HEK293 (cell line): ENCODE data around the gene CFAP58.

Experiments
- CTCF ChIA-PET: fragments of 350-600 bp; formaldehyde crosslinking; extraction: SDS; loops from one replicate; lab custom pipeline; 2021; ENCODE audit warnings: antibody characterized with exemption; lab: Yijun Ruan, JAX
- POLR2A ChIA-PET: fragments of 300-600 bp; formaldehyde crosslinking; extraction: SDS; loops from one replicate; lab custom pipeline; 2020; ENCODE audit warnings: antibody characterized with exemption, inconsistent platforms; lab: Yijun Ruan, JAX
- H3K27ac ChIP-seq: fragments of 200-500 bp; sonication (Bioruptor generic); 2 replicates; pipeline ENCODE4 v1.5.1; 2014; ENCODE audit warnings: low read depth, low read length, control low read depth, inconsistent platforms; ENCODE audit errors: extremely low read depth
- H3K36me3 ChIP-seq, 2 experiments: fragments of 200-500 bp in 1 of 2; sonication (Bioruptor generic) in 1 of 2; 1 replicate in 1 of 2; 2 replicates in 1 of 2; pipeline ENCODE4 v1.5.1; 2014 to 2017; ENCODE audit warnings: inconsistent platforms in 2 of 2, low read length in 2 of 2; ENCODE audit not compliant: control insufficient read depth in 2 of 2, insufficient read depth in 1 of 2
- H3K4me1 ChIP-seq: fragments of 200-500 bp; sonication (Bioruptor generic); 2 replicates; pipeline ENCODE4 v1.5.1; 2014; ENCODE audit warnings: mild to moderate bottlenecking, low read length, inconsistent platforms; ENCODE audit not compliant: control insufficient read depth, insufficient read depth
- H3K4me3 ChIP-seq: 2 replicates; pipeline ENCODE4 v1.5.1; 2011; ENCODE audit warnings: low read depth, mild to moderate bottlenecking, control low read depth, low read length, moderate library complexity
- H3K9me3 ChIP-seq: fragments of 200-500 bp; sonication (Bioruptor generic); 2 replicates; pipeline ENCODE4 v1.5.1; 2014; ENCODE audit warnings: low read depth, low read length, inconsistent platforms; ENCODE audit not compliant: control insufficient read depth, insufficient read depth
- BCL11A ChIP-seq: fragments of 450-650 bp; formaldehyde crosslinking; IDR thresholded peaks from 2 replicates; pipeline ENCODE4 v1.5.1; 2016; ENCODE audit warnings: low read depth, missing biosample characterization, missing genetic modification characterization
- KLF1 ChIP-seq: fragments of 450-650 bp; formaldehyde crosslinking; IDR thresholded peaks from 2 replicates; pipeline ENCODE4 v1.5.1; 2016; ENCODE audit warnings: missing biosample characterization, missing genetic modification characterization
- KLF10 ChIP-seq: fragments of 450-650 bp; IDR thresholded peaks from 2 replicates; pipeline ENCODE4 v1.5.1; 2018; ENCODE audit warnings: missing biosample characterization, mild to moderate bottlenecking, missing genetic modification characterization
- KLF8 ChIP-seq: fragments of 450-650 bp; formaldehyde crosslinking; IDR thresholded peaks from 2 replicates; pipeline ENCODE4 v1.5.1; 2016; ENCODE audit warnings: missing biosample characterization, missing genetic modification characterization
- PBX3 ChIP-seq: sonication (generic); formaldehyde crosslinking; IDR thresholded peaks from 2 replicates; pipeline ENCODE4 v1.8.1; 2022; ENCODE audit warnings: mild to moderate bottlenecking, moderate library complexity, missing genetic modification reagents
- YY2 ChIP-seq: fragments of 450-650 bp; formaldehyde crosslinking; IDR thresholded peaks from 2 replicates; pipeline ENCODE4 v1.5.1; 2016; ENCODE audit warnings: missing biosample characterization, missing genetic modification characterization
- ZBTB1 ChIP-seq: fragments of 450-650 bp; formaldehyde crosslinking; IDR thresholded peaks from 2 replicates; pipeline ENCODE4 v1.5.1; 2016; ENCODE audit warnings: missing biosample characterization, missing genetic modification characterization
- ZBTB44 ChIP-seq: fragments of 450-650 bp; IDR thresholded peaks from 2 replicates; pipeline ENCODE4 v1.5.1; 2018; ENCODE audit warnings: missing biosample characterization, mild to moderate bottlenecking, missing genetic modification characterization
- ZFHX2 ChIP-seq: fragments of 450-650 bp; formaldehyde crosslinking; conservative IDR thresholded peaks from 2 replicates; pipeline ENCODE4 v1.5.1; 2016; ENCODE audit warnings: missing biosample characterization, missing genetic modification characterization
- ZFP37 ChIP-seq: fragments of 450-650 bp; formaldehyde crosslinking; IDR thresholded peaks from 2 replicates; pipeline ENCODE4 v1.5.1; 2016; ENCODE audit warnings: missing biosample characterization, missing genetic modification characterization
- ZFP69B ChIP-seq: fragments of 450-650 bp; formaldehyde crosslinking; IDR thresholded peaks from 2 replicates; pipeline ENCODE4 v1.5.1; 2016; ENCODE audit warnings: missing biosample characterization, missing genetic modification characterization
- ZNF175 ChIP-seq: fragments of 450-650 bp; formaldehyde crosslinking; IDR thresholded peaks from 2 replicates; pipeline ENCODE4 v1.5.1; 2016; ENCODE audit warnings: missing biosample characterization, missing genetic modification characterization
- ZNF18 ChIP-seq: fragments of 450-650 bp; formaldehyde crosslinking; IDR thresholded peaks from 2 replicates; pipeline ENCODE4 v1.5.1; 2016; ENCODE audit warnings: missing biosample characterization, missing genetic modification characterization
- ZNF202 ChIP-seq: fragments of 450-650 bp; formaldehyde crosslinking; IDR thresholded peaks from 2 replicates; pipeline ENCODE4 v1.5.1; 2016; ENCODE audit warnings: missing biosample characterization, missing genetic modification characterization, borderline replicate concordance
- ZNF211 ChIP-seq: fragments of 450-650 bp; formaldehyde crosslinking; IDR thresholded peaks from 2 replicates; pipeline ENCODE4 v1.5.1; 2016; ENCODE audit warnings: low read depth, missing biosample characterization, missing genetic modification characterization
- ZNF223 ChIP-seq: fragments of 450-650 bp; formaldehyde crosslinking; IDR thresholded peaks from 2 replicates; pipeline ENCODE4 v1.5.1; 2016; ENCODE audit warnings: missing biosample characterization, missing genetic modification characterization
- ZNF266 ChIP-seq: fragments of 450-650 bp; formaldehyde crosslinking; IDR thresholded peaks from 2 replicates; pipeline ENCODE4 v1.5.1; 2016; ENCODE audit warnings: missing biosample characterization, missing genetic modification characterization, low read depth
- ZNF311 ChIP-seq: fragments of 450-650 bp; formaldehyde crosslinking; IDR thresholded peaks from 2 replicates; pipeline ENCODE4 v1.5.1; 2017; ENCODE audit warnings: missing biosample characterization, missing genetic modification characterization, borderline replicate concordance
- ZNF488 ChIP-seq: fragments of 450-650 bp; formaldehyde crosslinking; IDR thresholded peaks from 2 replicates; pipeline ENCODE4 v1.5.1; 2016; ENCODE audit warnings: missing biosample characterization, missing genetic modification characterization
- ZNF510 ChIP-seq: fragments of 450-650 bp; formaldehyde crosslinking; IDR thresholded peaks from 2 replicates; pipeline ENCODE4 v1.5.1; 2018; ENCODE audit warnings: mild to moderate bottlenecking, missing genetic modification characterization, missing biosample characterization; ENCODE audit not compliant: insufficient replicate concordance
- ZNF513 ChIP-seq: fragments of 450-650 bp; IDR thresholded peaks from 2 replicates; pipeline ENCODE4 v1.5.1; 2018; ENCODE audit warnings: missing biosample characterization, missing genetic modification characterization
- ZNF521 ChIP-seq: fragments of 450-650 bp; formaldehyde crosslinking; IDR thresholded peaks from 2 replicates; pipeline ENCODE4 v1.5.1; 2017; ENCODE audit warnings: missing biosample characterization, mild to moderate bottlenecking, missing genetic modification characterization
- ZNF530 ChIP-seq: fragments of 450-650 bp; formaldehyde crosslinking; IDR thresholded peaks from 2 replicates; pipeline ENCODE4 v1.5.1; 2016; ENCODE audit warnings: low read depth, missing biosample characterization, missing genetic modification characterization
- ZNF558 ChIP-seq: fragments of 450-650 bp; formaldehyde crosslinking; IDR thresholded peaks from 2 replicates; pipeline ENCODE4 v1.5.1; 2016; ENCODE audit warnings: missing biosample characterization, missing genetic modification characterization
- ZNF571 ChIP-seq: fragments of 450-650 bp; formaldehyde crosslinking; IDR thresholded peaks from 2 replicates; pipeline ENCODE4 v1.5.0; 2017; ENCODE audit warnings: missing biosample characterization, missing genetic modification characterization
- ZNF600 ChIP-seq: fragments of 450-650 bp; formaldehyde crosslinking; IDR thresholded peaks from 2 replicates; pipeline ENCODE4 v1.5.1; 2016; ENCODE audit warnings: missing biosample characterization, missing genetic modification characterization
- ZNF768 ChIP-seq: fragments of 450-650 bp; formaldehyde crosslinking; IDR thresholded peaks from 2 replicates; pipeline ENCODE4 v1.5.1; 2018; ENCODE audit warnings: missing biosample characterization, mild to moderate bottlenecking, missing genetic modification characterization
- TF ChIP-seq, protein P1 (sequence below): fragments of 450-650 bp; formaldehyde crosslinking; IDR thresholded peaks from 2 replicates; pipeline ENCODE4 v1.5.1; 2016; ENCODE audit warnings: missing biosample characterization, missing genetic modification characterization

CFAP58 gene

GRCh38 chr10:104306897-104307296 lies 46.7 kb upstream of the CFAP58 start:
- CTCF ChIA-PET: interaction anchor here (0.7 to 7.2 kb wide), 10 partner anchors 7 to 416 kb away, joined by 3 to 152 read pairs (median 11); partner anchors contain the start of gene CFAP58
- POLR2A ChIA-PET: interaction anchor here (0.6 kb wide), 1 partner anchor 961 kb away, joined by 3 read pairs; no protein-coding TSS in a partner anchor
- TF ChIP-seq ZNF311 (tag by site-specific recombination) (no peak), KLF8 (tag by site-specific recombination) (no peak), KLF10 (tag by site-specific recombination) (no peak), ZFHX2 (tag by site-specific recombination) (no peak), ZBTB44 (tag by site-specific recombination) (no peak), ZNF768 (tag by site-specific recombination) (no peak), ZNF223 (no peak), ZNF18 (tag by site-specific recombination) (no peak), ZBTB1 (tag by site-specific recombination) (no peak), KLF1 (tag by site-specific recombination) (no peak), ZNF513 (tag by site-specific recombination) (no peak), PBX3 (no peak), ZNF488 (tag by site-specific recombination) (no peak), ZNF211 (no peak), ZNF521 (tag by site-specific recombination) (no peak)
- H3K27ac ChIP-seq: no peak overlapping the region
- no peaks in the 10 kb centered on the region for H3K9me3 ChIP-seq
- no peaks in the 10 kb centered on the region for H3K4me1 ChIP-seq
- H3K4me3 ChIP-seq: no peak overlapping the region
- peaks cover 0 to 7% of the 10 kb centered on the region in 2 experiments; a peak in 1 of 3 replicates for H3K36me3 ChIP-seq

DNA sequence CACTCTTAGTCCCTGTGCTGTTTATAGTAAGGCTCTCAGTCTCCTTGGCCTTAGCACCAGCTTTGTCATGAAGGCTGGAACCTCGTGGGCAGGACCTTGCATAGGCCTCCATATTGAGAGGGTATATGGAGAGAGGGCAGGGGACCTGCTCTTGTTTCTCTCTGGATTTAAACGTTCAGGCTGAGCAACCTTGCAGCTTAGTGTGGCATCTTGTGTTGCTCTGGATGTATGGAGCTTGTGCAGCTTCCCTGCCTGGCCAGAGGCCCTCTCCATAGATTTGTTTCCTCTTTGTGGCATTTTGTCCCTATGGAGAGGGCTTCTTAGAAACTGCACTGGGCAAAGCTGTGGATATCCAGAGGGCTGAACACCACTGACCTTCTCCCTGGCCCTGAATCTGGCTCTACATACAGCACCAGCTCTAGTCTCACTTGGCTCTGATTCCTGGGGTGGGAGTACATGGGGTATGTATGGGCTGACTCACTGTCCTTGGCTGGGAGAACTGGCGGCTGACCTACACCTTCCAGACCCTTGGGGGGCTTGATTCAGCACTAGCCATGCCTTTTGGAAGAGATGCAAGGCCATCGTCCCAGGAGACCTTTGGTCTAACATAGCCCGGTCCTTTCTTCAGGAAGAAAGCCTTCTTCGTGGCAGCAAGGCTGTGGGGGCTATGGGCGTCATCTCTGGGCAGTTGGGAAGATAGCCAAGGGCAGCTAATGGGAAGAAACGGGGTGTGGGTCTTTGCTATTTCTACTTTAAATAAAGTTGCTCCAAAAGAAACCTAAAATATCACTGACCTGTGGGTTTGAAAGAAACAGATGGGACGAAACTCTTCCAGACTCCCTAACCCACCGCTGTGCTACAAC lies 45.8 kb upstream of the CFAP58 start:
- H3K27ac ChIP-seq: no peak overlapping the region
- H3K4me1 ChIP-seq: no peaks in the 10 kb centered on the region
- ChIA-PET CTCF (interaction anchor here (0.6 to 7.2 kb wide), 6 partner anchors 10 to 41 kb away, joined by 3 to 152 read pairs (median 17); partner anchors contain the start of gene CFAP58), POLR2A (no interaction called here)
- peaks cover 0 to 14% of the 10 kb centered on the region in 2 experiments; a peak in 1 of 3 replicates for H3K36me3 ChIP-seq
- no peak for TF ChIP-seq ZFP37 (tag by site-specific recombination)
- TF ChIP-seq ZNF266 (tag by site-specific recombination): no peak
- TF ChIP-seq ZNF571: no peak
- no peak for TF ChIP-seq ZNF175
- TF ChIP-seq ZNF202 (tag by site-specific recombination): no peak
- TF ChIP-seq YY2 (tag by site-specific recombination): no peak
- no peak for TF ChIP-seq ZNF600 (tag by site-specific recombination)
- TF ChIP-seq, protein P1, sequence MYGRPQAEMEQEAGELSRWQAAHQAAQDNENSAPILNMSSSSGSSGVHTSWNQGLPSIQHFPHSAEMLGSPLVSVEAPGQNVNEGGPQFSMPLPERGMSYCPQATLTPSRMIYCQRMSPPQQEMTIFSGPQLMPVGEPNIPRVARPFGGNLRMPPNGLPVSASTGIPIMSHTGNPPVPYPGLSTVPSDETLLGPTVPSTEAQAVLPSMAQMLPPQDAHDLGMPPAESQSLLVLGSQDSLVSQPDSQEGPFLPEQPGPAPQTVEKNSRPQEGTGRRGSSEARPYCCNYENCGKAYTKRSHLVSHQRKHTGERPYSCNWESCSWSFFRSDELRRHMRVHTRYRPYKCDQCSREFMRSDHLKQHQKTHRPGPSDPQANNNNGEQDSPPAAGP: no peak
- TF ChIP-seq ZNF558 (tag by site-specific recombination): no peak
- TF ChIP-seq ZNF530 (tag by site-specific recombination): no peak
- TF ChIP-seq BCL11A (tag by site-specific recombination): no peak
- no peak for TF ChIP-seq ZNF510
- no peak for TF ChIP-seq ZFP69B
- no peaks in the 10 kb centered on the region for H3K9me3 ChIP-seq
- H3K4me3 ChIP-seq: no peak overlapping the region
